ENCODE results near the gene TMEM253.
A peak's percentile ranks its signal among the peaks of the same experiment; 100 is the strongest.

Gene TMEM253

GRCh38 chr14:21106176-21106497, 5.3 kb downstream of the TMEM253 start:
- DNase-seq: no peak

DNA sequence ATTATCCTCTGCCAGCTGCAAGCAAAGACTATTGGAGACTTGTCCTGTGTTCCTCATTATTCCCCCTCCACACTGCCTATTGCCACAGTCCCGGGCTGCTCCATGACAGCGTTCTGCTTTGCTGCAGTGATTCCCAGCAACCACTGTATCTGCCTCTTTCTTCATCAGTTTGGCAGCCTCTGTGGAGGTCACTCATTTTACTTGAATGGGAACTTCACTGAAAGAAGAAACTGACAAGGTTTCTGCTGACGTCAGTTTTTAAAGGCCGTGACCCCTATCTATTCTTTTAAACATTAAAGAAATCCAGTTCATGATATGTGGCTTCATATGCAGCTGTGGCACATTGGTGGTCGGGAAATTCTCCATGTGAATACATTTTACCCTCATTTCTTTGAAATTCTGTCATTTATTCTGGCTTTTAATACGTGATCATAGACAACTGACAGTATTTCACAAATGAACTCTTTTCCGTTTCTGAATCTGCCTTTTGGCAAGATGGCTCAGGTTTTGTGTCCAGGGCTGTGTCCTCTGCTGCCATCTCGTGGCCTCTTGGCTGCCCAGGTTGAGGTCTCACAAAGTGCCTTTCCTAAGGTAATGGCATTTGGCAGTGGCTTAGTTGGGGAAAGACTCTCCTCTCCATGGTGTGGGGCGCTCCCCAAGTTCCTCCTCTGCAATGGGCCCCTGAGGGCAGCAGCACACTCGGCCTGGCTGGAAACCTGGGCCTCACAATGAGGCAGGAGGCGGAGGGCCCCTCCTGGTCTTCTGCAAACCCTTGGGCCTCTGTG, 5.8 kb downstream of the TMEM253 start:
- peak; percentile 86 to 91 for DNase-seq

- peak in 1 of 2 experiments; percentile 72 for DNase-seq
Measured at GRCh38 chr14:21107283-21107800, 6.5 kb downstream of the TMEM253 start.

GRCh38 chr14:21108791-21109190, 7.9 kb downstream of the TMEM253 start:
- DNase-seq: no peak

DNA sequence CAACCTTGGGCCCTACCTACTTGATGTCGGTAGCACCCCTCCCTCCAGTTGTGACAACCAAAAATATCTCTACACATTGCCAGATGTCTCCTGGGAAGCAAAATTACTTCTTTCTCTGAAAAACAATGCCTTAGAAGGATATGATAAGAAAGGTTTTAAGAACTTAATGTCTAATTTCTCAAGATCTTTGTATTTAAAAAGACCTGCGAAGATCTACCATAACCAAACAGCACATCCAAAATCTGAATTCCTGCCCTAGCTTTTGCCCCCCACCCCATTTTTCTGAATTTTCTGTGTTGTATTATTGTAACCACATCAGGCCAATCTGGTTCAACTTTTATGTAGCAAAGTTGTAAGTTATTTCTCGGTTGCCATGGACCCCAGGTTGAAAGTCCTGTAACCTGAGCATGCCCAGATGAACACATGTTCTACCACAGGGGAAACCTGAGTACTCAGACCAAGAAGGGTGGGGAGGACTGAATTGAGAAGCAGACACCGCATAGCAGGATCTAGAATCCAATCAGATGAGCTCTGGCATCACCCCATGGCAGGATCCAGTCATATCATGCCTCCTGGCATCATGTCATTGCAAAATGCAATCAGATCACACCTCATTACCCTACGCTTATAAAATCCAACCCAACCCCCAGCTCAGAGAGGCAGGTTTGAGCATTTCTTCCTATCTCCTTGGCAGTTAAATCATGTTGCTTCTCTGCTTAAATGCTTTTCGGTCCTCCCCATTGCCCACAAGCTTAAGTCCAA, 8.7 kb downstream of the TMEM253 start:
- DNase-seq: no peak

GRCh38 chr14:21112255-21112654, 11.4 kb downstream of the TMEM253 start:
- no peak for DNase-seq

GRCh38 chr14:21113369-21113768, 12.5 kb downstream of the TMEM253 start:
- DNase-seq: no peak

- no peak for DNase-seq
Measured at GRCh38 chr14:21118933-21119332, 18.1 kb downstream of the TMEM253 start.

DNA sequence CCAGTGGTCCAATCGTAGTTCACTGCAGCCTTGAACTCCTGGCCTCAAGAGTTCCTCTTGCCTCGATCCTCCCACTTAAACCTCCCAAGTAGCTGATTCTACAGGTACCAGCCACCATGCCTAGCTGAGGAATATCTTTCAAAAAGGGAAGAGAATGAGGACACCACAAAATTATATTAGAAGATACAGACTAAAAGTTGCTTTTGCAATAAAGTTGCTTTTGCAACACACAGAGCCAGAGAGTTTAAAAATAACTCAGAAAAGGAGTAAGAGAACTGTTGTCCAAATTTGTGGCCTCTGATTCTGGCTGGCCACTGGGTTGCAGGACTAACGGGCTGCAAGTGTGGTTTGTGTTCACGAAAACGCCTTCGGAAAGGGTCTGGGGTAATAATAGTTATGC, 19.8 kb downstream of the TMEM253 start:
- no peak for DNase-seq

- no peak for DNase-seq
Measured at GRCh38 chr14:21121122-21121521, 20.3 kb downstream of the TMEM253 start.

- DNase-seq: no peak
Measured at GRCh38 chr14:21123429-21123828, 22.6 kb downstream of the TMEM253 start.

DNA sequence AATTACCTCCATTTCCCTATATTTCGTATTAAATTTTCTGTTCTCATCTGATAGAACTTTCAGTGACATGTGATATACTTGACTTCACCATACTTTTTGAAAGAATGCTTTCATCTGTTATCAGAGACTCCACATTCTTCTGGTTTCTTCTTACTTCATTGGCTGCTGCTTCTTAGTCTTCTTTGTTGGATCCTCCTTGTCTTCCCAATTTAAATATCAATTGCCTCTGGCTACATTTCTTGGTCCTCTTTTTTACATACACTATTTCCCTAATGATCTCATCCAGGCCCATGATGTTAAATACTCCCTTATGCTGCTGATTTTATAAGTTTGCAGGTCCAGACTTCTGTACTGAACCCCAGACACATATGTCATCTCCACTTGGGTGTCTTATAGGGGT, 33.0 kb downstream of the TMEM253 start:
- no peak for DNase-seq

- DNase-seq: peak in 1 of 2 experiments; percentile 11
Measured at GRCh38 chr14:21136024-21136423, 35.2 kb downstream of the TMEM253 start.

GRCh38 chr14:21142357-21142756, 41.5 kb downstream of the TMEM253 start:
- no peak for DNase-seq

- DNase-seq: no peak
Measured at GRCh38 chr14:21145437-21145836, 44.6 kb downstream of the TMEM253 start.

DNA sequence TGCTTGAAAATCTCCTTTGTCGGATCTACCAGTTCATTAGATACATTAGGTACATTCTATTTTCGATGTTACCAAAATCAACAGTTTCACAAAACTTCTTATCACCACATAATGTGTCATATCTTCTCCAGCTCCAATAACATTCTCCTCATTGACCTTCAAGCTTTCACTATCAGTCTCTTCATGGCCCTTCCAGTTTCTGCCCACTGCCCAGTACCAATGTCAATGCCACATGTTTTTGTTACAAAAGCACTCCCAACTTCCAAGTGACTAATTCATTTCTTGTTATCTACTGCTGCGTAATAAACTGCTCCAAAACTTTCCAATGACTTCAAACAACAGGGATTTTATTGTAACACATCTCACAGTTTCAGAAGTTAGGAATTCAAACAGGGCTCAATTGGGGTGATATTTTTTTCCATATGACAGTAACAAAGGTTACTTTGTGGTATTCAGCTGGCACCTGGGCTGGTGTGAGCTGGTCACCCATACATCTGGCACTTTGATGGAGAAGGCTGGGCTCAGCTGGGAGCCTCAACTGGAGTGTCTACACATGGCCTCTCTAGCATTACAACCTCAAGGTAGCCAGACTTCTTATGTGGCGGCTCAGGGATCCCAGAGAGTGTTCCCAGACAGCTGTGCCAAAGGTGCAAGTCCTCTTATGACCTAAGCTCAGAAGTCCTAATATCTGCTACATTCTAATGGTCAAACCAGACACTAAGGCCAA, 48.9 kb downstream of the TMEM253 start:
- DNase-seq: no peak
